OCI-LY7 (cell line): Measurements from ENCODE around the gene PXMP4.

Source experiments
- CTCF ChIP-seq: fragments of 200-600 bp; sonication (generic); conservative IDR thresholded peaks from 2 replicates; pipeline ENCODE4 v1.5.1; 2014; ENCODE audit warnings: mild to moderate bottlenecking, antibody characterized with exemption, low read length, moderate library complexity, mixed read lengths
- EZH2phosphoT487 ChIP-seq: fragments of 200-600 bp; sonication (generic); IDR thresholded peaks from 2 replicates; pipeline ENCODE4 v1.6.1; 2018; ENCODE audit warnings: low read depth, borderline replicate concordance, mild to moderate bottlenecking, mixed run types, antibody characterized with exemption, low read length, moderate library complexity, mixed read lengths

DNA sequence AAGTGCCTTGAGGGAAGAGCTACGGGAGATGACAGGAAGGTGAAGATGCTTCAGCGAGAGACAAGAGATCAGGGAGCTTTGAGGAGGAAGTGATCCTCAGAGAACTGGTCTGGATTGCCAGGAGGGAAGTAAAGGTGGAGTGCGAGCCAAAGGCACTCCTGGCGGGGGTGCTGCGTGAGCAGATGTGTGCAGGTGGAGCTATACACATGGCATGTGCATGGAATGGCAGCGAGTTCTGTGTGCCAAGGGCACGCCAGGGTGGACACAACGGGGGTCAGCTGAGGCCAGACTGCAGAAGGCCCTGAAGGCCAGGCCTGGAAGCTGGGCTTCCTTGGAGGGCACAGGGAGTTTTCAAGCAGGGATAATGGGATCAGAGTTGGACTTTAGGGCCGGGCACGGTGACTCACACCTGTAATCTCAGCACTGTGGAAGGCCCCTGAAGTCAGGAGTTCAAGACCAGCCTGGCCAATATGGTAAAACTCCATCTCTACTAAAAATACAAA is 6.2 kb downstream of the PXMP4 start:
- no peak for TF ChIP-seq CTCF
- no peak for TF ChIP-seq EZH2phosphoT487
